Vagina (tissue), 2 donors: ENCODE measurements around the gene KRT75. TPM values are rescaled to one million over a fixed set of nuclear protein-coding genes. Genes with fewer than 3 reads are reported as not detected.

Source experiments
- DNase-seq, 2 donors: peaks; one replicate each; pipeline ENCODE4 v3.0.0-alpha.2; 2017; ENCODE audit errors: extremely low spot score in 2 of 2
- H3K27ac ChIP-seq: fragments of 200-600 bp; sonication (generic); one replicate; pipeline ENCODE4 v1.5.1; 2019
- H3K27me3 ChIP-seq: fragments of 200-600 bp; sonication (generic); one replicate; pipeline ENCODE4 v1.5.1; 2019
- H3K36me3 ChIP-seq, 2 donors: fragments of 200-600 bp; sonication (generic); one replicate each; pipeline ENCODE4 v1.5.1; 2017 to 2019
- H3K4me1 ChIP-seq: fragments of 200-600 bp; sonication (generic); one replicate; pipeline ENCODE4 v1.5.1; 2019
- H3K4me3 ChIP-seq, 2 donors: fragments of 200-600 bp; sonication (generic); 1 replicate in 1 of 2; 2 replicates in 1 of 2; pipeline ENCODE4 v1.5.1; 2016 to 2019
- H3K9me3 ChIP-seq: fragments of 200-600 bp; sonication (generic); one replicate; pipeline ENCODE4 v1.5.1; 2019
- POLR2A ChIP-seq, 2 donors: fragments of 450-650 bp; IDR thresholded peaks; one replicate each; pipeline ENCODE4 v1.6.1; 2017; ENCODE audit warnings: antibody characterized with exemption in 2 of 2, mild to moderate bottlenecking in 2 of 2, moderate library complexity in 2 of 2
- POLR2AphosphoS5 ChIP-seq, 2 donors: sonication (generic); formaldehyde crosslinking; IDR thresholded peaks; one replicate each; pipeline ENCODE4 v1.9.0; 2017; ENCODE audit warnings: antibody characterized with exemption in 2 of 2, mild to moderate bottlenecking in 2 of 2, low read depth in 1 of 2; ENCODE audit not compliant: insufficient read depth in 1 of 2
- intact Hi-C: fragments of 100-400 bp; cut with DNase I; formaldehyde crosslinking; loops from one replicate; pipeline ENCODE4 v1.15.1; 2023
- total RNA-seq: library from RNA; depleted of rRNA; stranded (reverse); fragments of >200 nt; gene quantifications from one replicate; pipeline ENCODE4 v1.2.3, GENCODE V29; 2016
- TF ChIP-seq, protein P1 (sequence below), 3 experiments: fragments of 450-650 bp in 2 of 3; fragments of 200-600 bp in 1 of 3; sonication (generic) in 1 of 3; IDR thresholded peaks; one replicate each; pipeline ENCODE4 v1.5.1; 2017 to 2019; ENCODE audit warnings: antibody characterized with exemption in 3 of 3, mild to moderate bottlenecking in 2 of 3, moderate library complexity in 2 of 3

The KRT75 gene
- total RNA-seq, 1 donor from 2014 or later, result not detected

DNA sequence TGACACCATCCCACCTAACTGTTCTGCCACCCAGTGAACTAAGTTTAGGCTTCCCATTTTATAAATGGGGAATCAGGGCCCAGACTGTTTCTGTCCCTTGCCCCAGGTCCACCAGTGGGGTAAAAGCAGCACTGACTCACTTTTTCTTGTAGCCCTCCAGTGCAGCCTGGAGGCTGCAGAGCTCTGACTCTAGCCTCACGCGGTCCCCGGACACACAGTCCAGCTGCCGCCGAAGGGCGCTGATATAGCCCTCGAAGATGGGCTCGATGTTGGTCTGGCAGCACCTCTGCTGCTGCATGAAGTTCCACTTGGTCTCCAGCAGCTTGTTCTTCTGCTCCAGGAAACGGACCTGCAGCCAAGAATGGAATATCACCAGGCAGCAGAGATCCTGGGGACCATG lies 30.6 kb downstream of the KRT75 start:
- intact Hi-C loops, result loop anchor here (5.0 kb wide), 1 partner anchor 669 kb away; no protein-coding TSS in a partner anchor
- Histone ChIP-seq H3K27ac (no peak overlapping the region), H3K36me3 (no peaks in the 10 kb centered on the region), H3K27me3 (no peaks in the 10 kb centered on the region), H3K4me3 (no peak overlapping the region), H3K9me3 (no peaks in the 10 kb centered on the region), H3K4me1 (no peaks in the 10 kb centered on the region)
- DNase-seq, result no peak
- TF ChIP-seq, protein P1, sequence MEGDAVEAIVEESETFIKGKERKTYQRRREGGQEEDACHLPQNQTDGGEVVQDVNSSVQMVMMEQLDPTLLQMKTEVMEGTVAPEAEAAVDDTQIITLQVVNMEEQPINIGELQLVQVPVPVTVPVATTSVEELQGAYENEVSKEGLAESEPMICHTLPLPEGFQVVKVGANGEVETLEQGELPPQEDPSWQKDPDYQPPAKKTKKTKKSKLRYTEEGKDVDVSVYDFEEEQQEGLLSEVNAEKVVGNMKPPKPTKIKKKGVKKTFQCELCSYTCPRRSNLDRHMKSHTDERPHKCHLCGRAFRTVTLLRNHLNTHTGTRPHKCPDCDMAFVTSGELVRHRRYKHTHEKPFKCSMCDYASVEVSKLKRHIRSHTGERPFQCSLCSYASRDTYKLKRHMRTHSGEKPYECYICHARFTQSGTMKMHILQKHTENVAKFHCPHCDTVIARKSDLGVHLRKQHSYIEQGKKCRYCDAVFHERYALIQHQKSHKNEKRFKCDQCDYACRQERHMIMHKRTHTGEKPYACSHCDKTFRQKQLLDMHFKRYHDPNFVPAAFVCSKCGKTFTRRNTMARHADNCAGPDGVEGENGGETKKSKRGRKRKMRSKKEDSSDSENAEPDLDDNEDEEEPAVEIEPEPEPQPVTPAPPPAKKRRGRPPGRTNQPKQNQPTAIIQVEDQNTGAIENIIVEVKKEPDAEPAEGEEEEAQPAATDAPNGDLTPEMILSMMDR (IDR thresholded peaks at IDR 0.05), result no peak
- no peak for TF ChIP-seq POLR2A (IDR thresholded peaks at IDR 0.05)

DNA sequence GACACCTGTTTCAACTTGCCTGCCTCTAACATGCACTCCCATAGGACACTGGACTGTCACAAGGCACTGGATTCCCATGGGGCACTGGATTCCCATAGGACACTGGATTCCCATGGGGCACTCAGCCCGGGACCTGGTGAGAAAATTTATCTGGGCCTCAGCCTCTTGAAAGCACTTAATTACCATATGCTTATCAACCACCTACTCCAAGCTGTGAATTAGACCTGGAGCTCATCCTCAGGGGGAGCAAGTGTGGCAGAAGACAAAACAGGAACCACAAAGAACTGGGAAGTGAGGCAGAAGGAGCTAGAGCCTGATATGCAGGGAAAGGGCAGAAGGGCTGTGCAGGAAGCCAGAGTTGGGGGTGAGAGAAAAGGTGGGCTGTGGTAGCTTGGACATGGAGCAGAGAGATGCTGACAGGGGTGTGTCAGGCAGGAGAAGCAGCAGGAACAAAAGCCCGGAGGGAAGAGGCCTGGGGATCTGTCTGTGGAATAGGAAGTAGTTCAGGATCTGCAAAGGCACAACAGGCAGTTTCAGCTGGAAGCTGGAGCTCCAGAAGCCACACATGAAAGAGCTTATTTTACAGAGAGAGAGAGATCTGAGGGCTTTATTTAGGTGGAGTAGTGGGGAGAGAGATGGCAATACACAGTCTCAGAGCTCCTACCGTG lies 31.2 kb downstream of the KRT75 start:
- Histone ChIP-seq H3K27ac (no peak overlapping the region), H3K27me3 (no peaks in the 10 kb centered on the region), H3K4me3 (no peak overlapping the region), H3K9me3 (no peaks in the 10 kb centered on the region), H3K36me3 (no peaks in the 10 kb centered on the region), H3K4me1 (no peaks in the 10 kb centered on the region)
- TF ChIP-seq POLR2AphosphoS5 (IDR thresholded peaks at IDR 0.05; ENCODE audit: insufficient read depth in 1 of 2, low read depth in 1 of 2) (no peak), POLR2A (IDR thresholded peaks at IDR 0.05) (no peak)
- TF ChIP-seq, protein P1 (IDR thresholded peaks at IDR 0.05), result no peak
- DNase-seq, result no peak
- intact Hi-C loops, result loop anchor here (5.0 kb wide), 1 partner anchor 669 kb away; no protein-coding TSS in a partner anchor

DNA sequence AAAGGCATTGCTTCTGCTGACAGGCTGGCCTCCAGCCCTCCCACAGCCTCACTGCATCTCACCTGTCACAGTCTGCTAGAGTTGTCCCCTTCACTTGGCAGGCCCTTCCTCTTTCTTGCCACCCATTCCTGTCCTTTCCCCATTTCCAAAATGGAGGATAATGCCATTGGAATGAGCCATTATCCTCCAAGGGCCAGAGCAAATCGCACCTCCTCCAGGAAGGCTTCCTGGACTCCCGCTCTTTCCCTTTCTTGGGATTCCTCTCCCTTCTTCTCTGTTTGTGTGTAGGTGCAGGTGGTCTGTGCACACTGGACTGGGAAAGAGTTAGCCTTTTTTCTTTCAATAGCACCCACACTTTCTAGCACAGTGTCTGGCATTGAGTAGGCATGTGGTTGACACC lies 31.8 kb downstream of the KRT75 start:
- no peaks in the 10 kb centered on the region for H3K27me3 ChIP-seq
- H3K4me3 ChIP-seq, result no peak overlapping the region
- no peaks in the 10 kb centered on the region for H3K4me1 ChIP-seq
- intact Hi-C loops, result loop anchor here (5.0 kb wide), 1 partner anchor 670 kb away; no protein-coding TSS in a partner anchor
- H3K9me3 ChIP-seq, result no peaks in the 10 kb centered on the region
- no peak for TF ChIP-seq POLR2AphosphoS5 (IDR thresholded peaks at IDR 0.05; ENCODE audit: insufficient read depth in 1 of 2, low read depth in 1 of 2)
- no peak for TF ChIP-seq POLR2A (IDR thresholded peaks at IDR 0.05)
- TF ChIP-seq, protein P1 (IDR thresholded peaks at IDR 0.05), result no peak
- no peak for DNase-seq
- no peaks in the 10 kb centered on the region for H3K36me3 ChIP-seq
- H3K27ac ChIP-seq, result no peak overlapping the region

DNA sequence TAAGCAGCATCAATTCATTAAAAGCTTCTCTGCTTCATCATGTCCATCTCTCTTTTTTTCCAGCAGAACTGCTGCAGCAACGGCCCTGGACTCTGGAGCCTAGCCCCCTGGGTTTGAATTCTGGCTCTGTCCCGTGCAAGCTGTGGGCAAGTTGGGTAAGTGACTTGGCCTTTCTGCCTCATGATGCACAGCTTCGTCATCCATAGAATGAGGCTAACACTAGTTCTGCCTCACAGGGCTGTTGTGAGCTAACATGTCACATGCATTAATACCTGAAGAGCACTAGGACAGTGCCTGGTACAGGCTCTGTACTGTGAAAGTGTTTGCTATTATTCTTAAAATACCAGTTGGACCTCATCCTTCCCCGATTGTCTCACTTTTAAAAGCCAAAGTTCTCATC lies 32.2 kb downstream of the KRT75 start:
- no peak overlapping the region for H3K27ac ChIP-seq
- no peaks in the 10 kb centered on the region for H3K9me3 ChIP-seq
- TF ChIP-seq, protein P1 (IDR thresholded peaks at IDR 0.05), result no peak
- TF ChIP-seq POLR2A (IDR thresholded peaks at IDR 0.05), result no peak
- TF ChIP-seq POLR2AphosphoS5 (IDR thresholded peaks at IDR 0.05; ENCODE audit: insufficient read depth in 1 of 2, low read depth in 1 of 2), result no peak
- intact Hi-C loops, result loop anchor here (5.0 kb wide), 1 partner anchor 670 kb away; no protein-coding TSS in a partner anchor
- no peak overlapping the region for H3K4me3 ChIP-seq
- no peaks in the 10 kb centered on the region for H3K27me3 ChIP-seq
- H3K36me3 ChIP-seq, result no peaks in the 10 kb centered on the region
- no peak for DNase-seq
- no peaks in the 10 kb centered on the region for H3K4me1 ChIP-seq

DNA sequence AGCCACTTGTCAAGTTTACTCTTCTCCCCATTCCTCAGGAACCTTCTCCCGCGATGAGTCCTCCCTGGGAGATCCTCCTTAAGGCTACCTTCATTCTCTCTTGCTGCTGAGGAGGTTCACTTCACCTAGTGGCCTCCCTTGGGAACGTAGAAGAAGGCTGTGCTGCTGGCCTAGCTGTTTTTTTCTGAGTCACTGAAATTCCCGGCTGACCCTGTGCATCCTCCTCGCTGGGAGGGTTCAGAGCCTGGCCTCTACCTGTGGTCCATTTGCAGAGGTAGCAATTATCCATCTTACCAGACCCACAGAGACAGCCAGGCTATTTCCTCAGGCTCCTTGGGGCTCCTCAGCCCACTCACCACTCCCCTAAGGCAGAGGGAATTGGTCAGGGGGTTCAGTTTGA lies 32.6 kb downstream of the KRT75 start:
- no peak overlapping the region for H3K27ac ChIP-seq
- TF ChIP-seq, protein P1 (IDR thresholded peaks at IDR 0.05), result no peak
- TF ChIP-seq POLR2A (IDR thresholded peaks at IDR 0.05) (no peak), POLR2AphosphoS5 (IDR thresholded peaks at IDR 0.05; ENCODE audit: insufficient read depth in 1 of 2, low read depth in 1 of 2) (no peak)
- intact Hi-C loops, result loop anchor here (5.0 kb wide), 1 partner anchor 671 kb away; no protein-coding TSS in a partner anchor

More for the DNA sequence above, 32.6 kb downstream of the KRT75 start:
- H3K4me3 ChIP-seq, result no peak overlapping the region
- H3K36me3 ChIP-seq, result no peaks in the 10 kb centered on the region
- peaks cover 1% of the 10 kb centered on the region for H3K4me1 ChIP-seq
- DNase-seq, result no peak
- H3K9me3 ChIP-seq, result no peaks in the 10 kb centered on the region
- H3K27me3 ChIP-seq, result no peaks in the 10 kb centered on the region
